ENCODE measurements around the gene SNX7.

DNA sequence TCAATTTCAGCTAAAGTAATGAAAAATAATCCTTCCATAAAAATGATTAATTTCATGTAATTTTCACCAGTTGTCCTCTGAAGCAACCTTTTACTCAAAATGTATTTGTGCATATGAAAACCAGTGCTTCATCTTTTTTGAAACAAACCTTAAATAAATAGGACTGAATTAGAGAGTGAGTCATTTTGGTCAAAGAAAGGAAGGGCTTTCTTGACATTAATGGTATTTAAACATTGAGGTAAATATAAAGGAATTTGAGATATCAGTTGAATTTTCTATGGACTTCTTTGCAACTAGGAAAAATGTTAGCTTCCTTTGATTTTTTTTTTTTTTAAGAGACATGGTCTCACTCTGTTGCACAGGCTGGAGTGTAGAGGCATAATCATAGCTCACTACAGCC, 38.7 kb downstream of the SNX7 start:
- TF ChIP-seq, protein P1, sequence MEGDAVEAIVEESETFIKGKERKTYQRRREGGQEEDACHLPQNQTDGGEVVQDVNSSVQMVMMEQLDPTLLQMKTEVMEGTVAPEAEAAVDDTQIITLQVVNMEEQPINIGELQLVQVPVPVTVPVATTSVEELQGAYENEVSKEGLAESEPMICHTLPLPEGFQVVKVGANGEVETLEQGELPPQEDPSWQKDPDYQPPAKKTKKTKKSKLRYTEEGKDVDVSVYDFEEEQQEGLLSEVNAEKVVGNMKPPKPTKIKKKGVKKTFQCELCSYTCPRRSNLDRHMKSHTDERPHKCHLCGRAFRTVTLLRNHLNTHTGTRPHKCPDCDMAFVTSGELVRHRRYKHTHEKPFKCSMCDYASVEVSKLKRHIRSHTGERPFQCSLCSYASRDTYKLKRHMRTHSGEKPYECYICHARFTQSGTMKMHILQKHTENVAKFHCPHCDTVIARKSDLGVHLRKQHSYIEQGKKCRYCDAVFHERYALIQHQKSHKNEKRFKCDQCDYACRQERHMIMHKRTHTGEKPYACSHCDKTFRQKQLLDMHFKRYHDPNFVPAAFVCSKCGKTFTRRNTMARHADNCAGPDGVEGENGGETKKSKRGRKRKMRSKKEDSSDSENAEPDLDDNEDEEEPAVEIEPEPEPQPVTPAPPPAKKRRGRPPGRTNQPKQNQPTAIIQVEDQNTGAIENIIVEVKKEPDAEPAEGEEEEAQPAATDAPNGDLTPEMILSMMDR (IDR thresholded peaks at IDR 0.05 in 4 of 5, conservative IDR thresholded peaks at IDR 0.05 in 1 of 5) = no peak
- TF ChIP-seq POLR2A (IDR thresholded peaks at IDR 0.05) = no peak
